Small intestine (tissue), 7 donors: ENCODE results near the gene OTOG. TPM values are rescaled to one million over a fixed set of nuclear protein-coding genes. Genes with fewer than 3 reads are reported as not detected.
A peak's percentile ranks its signal among the peaks of the same experiment; 100 is the strongest.

Experiments used
- DNase-seq, 2 donors: peaks; one replicate each; pipeline versions ENCODE4 v3.0.0 to v3.0.0-alpha.2; 2013
- FAIRE-seq: peaks from 2 replicates; lab custom pipeline; 2012; peaks lifted over from hg19 to GRCh38; lab: Jason Lieb, UNC
- H3K27ac ChIP-seq, 3 donors: one replicate each; pipeline ENCODE4 v1.5.1; 2013; ENCODE audit warnings: low read length in 2 of 3, mild to moderate bottlenecking in 2 of 3, control low read depth in 1 of 3, inconsistent platforms in 1 of 3, low read depth in 1 of 3, moderate library complexity in 1 of 3
- H3K27me3 ChIP-seq, 3 donors: one replicate each; pipeline ENCODE4 v1.6.1; 2013; ENCODE audit warnings: low read length in 3 of 3, inconsistent platforms in 1 of 3; ENCODE audit not compliant: control insufficient read depth in 3 of 3, insufficient read depth in 3 of 3
- H3K36me3 ChIP-seq, 3 donors: one replicate each; pipeline ENCODE4 v1.6.1; 2013; ENCODE audit warnings: low read length in 3 of 3, inconsistent platforms in 1 of 3, low read depth in 1 of 3, mild to moderate bottlenecking in 1 of 3, moderate library complexity in 1 of 3; ENCODE audit not compliant: control insufficient read depth in 3 of 3, insufficient read depth in 2 of 3
- H3K4me1 ChIP-seq, 3 donors: one replicate each; pipeline ENCODE4 v1.6.1; 2013; ENCODE audit warnings: low read length in 2 of 3, inconsistent platforms in 1 of 3, low read depth in 1 of 3, mild to moderate bottlenecking in 1 of 3, moderate library complexity in 1 of 3; ENCODE audit not compliant: control insufficient read depth in 3 of 3, insufficient read depth in 2 of 3
- H3K4me3 ChIP-seq, 3 donors: one replicate each; pipeline ENCODE4 v1.5.1; 2013; ENCODE audit warnings: low read length in 3 of 3, control low read depth in 1 of 3, inconsistent platforms in 1 of 3, low read depth in 1 of 3, mild to moderate bottlenecking in 1 of 3, moderate library complexity in 1 of 3
- H3K9me3 ChIP-seq, 2 donors: one replicate each; pipeline ENCODE4 v1.6.1; 2013; ENCODE audit warnings: low read depth in 1 of 2, low read length in 1 of 2; ENCODE audit not compliant: control insufficient read depth in 2 of 2, insufficient read depth in 1 of 2
- WGBS, 3 donors: extraction: QIAGEN DNeasy Blood & Tissue Kit; methylation state at CpG; one replicate each; pipeline ENCODE4 v1.1.7; 2013; 5-methylcytosine and 5-hydroxymethylcytosine counted together
- polyA plus RNA-seq, 4 donors: library from polyadenylated mRNA; stranded (reverse) in 3 of 4; unstranded in 1 of 4; fragments of 200-250 nt in 3 of 4; fragments of 120-200 nt in 1 of 4; gene quantifications; one replicate each; pipeline versions ENCODE4 v1.2.1 to v1.2.3, GENCODE V29; 2013
- donor health status: healthy with polysubstance abuse.
- donor health status: control.
- donor health status: control.
- donor health status: Bipolar disorder and iron deficiency.
- donor health status: healthy.

Gene OTOG
- polyA plus RNA-seq, 4 donors: 0.04 TPM; not detected in 2

GRCh38 chr11:17522655-17523054, 24.4 kb upstream of the OTOG start:
- no peak for DNase-seq
- Histone ChIP-seq H3K27me3 (no peaks in the 10 kb centered on the region), H3K27ac (no peak overlapping the region), H3K9me3 (no peaks in the 10 kb centered on the region), H3K36me3 (peaks cover 0 to 90% (median 51%) of the 10 kb centered on the region in 3 donors), H3K4me3 (no peak overlapping the region), H3K4me1 (peaks cover 0 to 11% (median 0%) of the 10 kb centered on the region in 3 donors)
- no peak for FAIRE-seq
- 81 to 86% (median 86%) methylated on average over 16 to 17 of the region's 17 CpGs for WGBS, 3 donors

- no peak overlapping the region for H3K4me3 ChIP-seq
- peaks cover 0 to 23% (median 0%) of the 10 kb centered on the region in 3 donors for H3K4me1 ChIP-seq
- no peak overlapping the region for H3K27ac ChIP-seq
- FAIRE-seq (no peak), DNase-seq (no peak)
- no peaks in the 10 kb centered on the region for H3K9me3 ChIP-seq
- WGBS, 3 donors: 93% methylated on average over 8 to 9 of the region's 9 CpGs
- no peaks in the 10 kb centered on the region for H3K27me3 ChIP-seq
- peaks cover 0 to 87% (median 47%) of the 10 kb centered on the region in 3 donors for H3K36me3 ChIP-seq
Observed at GRCh38 chr11:17524221-17524620, 22.8 kb upstream of the OTOG start.

- FAIRE-seq (no peak), DNase-seq (no peak)
- WGBS, 3 donors: 57 to 70% (median 65%) methylated on average over 4 of the region's 4 CpGs
Observed at GRCh38 chr11:17525570-17525969, 21.5 kb upstream of the OTOG start.

GRCh38 chr11:17526326-17526725, 20.7 kb upstream of the OTOG start:
- H3K36me3 ChIP-seq: peaks cover 0 to 89% (median 35%) of the 10 kb centered on the region in 3 donors
- H3K4me3 ChIP-seq: no peak overlapping the region
- no peak overlapping the region for H3K27ac ChIP-seq
- WGBS, 3 donors: 86 to 88% (median 87%) methylated on average over 13 of the region's 13 CpGs
- FAIRE-seq (no peak), DNase-seq (no peak)
- no peaks in the 10 kb centered on the region for H3K9me3 ChIP-seq
- peaks cover 0 to 38% (median 0%) of the 10 kb centered on the region in 3 donors for H3K4me1 ChIP-seq
- no peaks in the 10 kb centered on the region for H3K27me3 ChIP-seq

More at GRCh38 chr11:17525570-17525969, 21.5 kb upstream of the OTOG start:
- H3K36me3 ChIP-seq: peaks cover 0 to 89% (median 39%) of the 10 kb centered on the region in 3 donors
- no peaks in the 10 kb centered on the region for H3K9me3 ChIP-seq
- no peak overlapping the region for H3K27ac ChIP-seq
- H3K4me1 ChIP-seq: peaks cover 0 to 30% (median 0%) of the 10 kb centered on the region in 3 donors
- no peaks in the 10 kb centered on the region for H3K27me3 ChIP-seq
- no peak overlapping the region for H3K4me3 ChIP-seq

- no peak for DNase-seq
Observed at GRCh38 chr11:17526931-17527627, 20.0 kb upstream of the OTOG start.

GRCh38 chr11:17527628-17527995, 19.4 kb upstream of the OTOG start:
- WGBS, 3 donors: 30 to 64% (median 46%) methylated on average over 3 of the region's 3 CpGs

More at GRCh38 chr11:17526931-17527627, 20.0 kb upstream of the OTOG start:
- no peaks in the 10 kb centered on the region for H3K9me3 ChIP-seq
- H3K4me3 ChIP-seq: no peak overlapping the region
- FAIRE-seq: no peak
- H3K27ac ChIP-seq: peak overlapping the region in 1 of 3 donors; percentile 77
- H3K36me3 ChIP-seq: peaks cover 0 to 87% (median 33%) of the 10 kb centered on the region in 3 donors
- WGBS, 3 donors: 78 to 87% (median 86%) methylated on average over 18 to 20 of the region's 20 CpGs
- no peaks in the 10 kb centered on the region for H3K27me3 ChIP-seq
- peaks cover 0 to 45% (median 0%) of the 10 kb centered on the region in 3 donors for H3K4me1 ChIP-seq

GRCh38 chr11:17528181-17528691, 18.8 kb upstream of the OTOG start:
- H3K36me3 ChIP-seq: peaks cover 2 to 85% (median 26%) of the 10 kb centered on the region in 3 donors
- no peaks in the 10 kb centered on the region for H3K9me3 ChIP-seq
- peak overlapping the region in 1 of 3 donors; percentile 61 for H3K27ac ChIP-seq
- no peak overlapping the region for H3K4me3 ChIP-seq
- FAIRE-seq (no peak), DNase-seq (peak; percentile 63 to 72)
- H3K27me3 ChIP-seq: no peaks in the 10 kb centered on the region
- 55 to 57% (median 57%) methylated on average over 9 of the region's 9 CpGs for WGBS, 3 donors
- H3K4me1 ChIP-seq: peaks cover 0 to 56% (median 0%) of the 10 kb centered on the region in 3 donors

More at GRCh38 chr11:17527628-17527995, 19.4 kb upstream of the OTOG start:
- Histone ChIP-seq H3K4me1 (peaks cover 0 to 50% (median 0%) of the 10 kb centered on the region in 3 donors), H3K36me3 (peaks cover 0 to 85% (median 31%) of the 10 kb centered on the region in 3 donors), H3K4me3 (no peak overlapping the region), H3K27ac (peak overlapping the region in 1 of 3 donors; percentile 77), H3K9me3 (no peaks in the 10 kb centered on the region), H3K27me3 (no peaks in the 10 kb centered on the region)
- FAIRE-seq (no peak), DNase-seq (peak; percentile 13 to 60)

- Histone ChIP-seq H3K36me3 (peaks cover 2 to 89% (median 18%) of the 10 kb centered on the region in 3 donors), H3K4me3 (no peak overlapping the region), H3K9me3 (no peaks in the 10 kb centered on the region), H3K4me1 (peaks cover 0 to 66% (median 0%) of the 10 kb centered on the region in 3 donors), H3K27ac (no peak overlapping the region), H3K27me3 (no peaks in the 10 kb centered on the region)
- 76 to 81% (median 76%) methylated on average over 14 of the region's 14 CpGs for WGBS, 3 donors
- no peak for DNase-seq
- no peak for FAIRE-seq
Observed at GRCh38 chr11:17528906-17529843, 17.9 kb upstream of the OTOG start.
